HG02981 (cell line): ENCODE measurements around the gene MBD6.
"Not testable (repeated sequence)": the region's sequence is repeated elsewhere in the genome, so short reads cannot be mapped to it uniquely, and the experiment has no call there.

ENCODE experiments used
- ATAC-seq: cut with Tn5 transposase; IDR thresholded peaks from one replicate; pipeline ENCODE4 v1.9.1; 2021; ENCODE audit warnings: mild to moderate bottlenecking, moderate library complexity; ENCODE audit not compliant: unreplicated experiment

MBD6 gene

GRCh38 chr12:57568838-57569237, 46.2 kb downstream of the MBD6 start:
- ATAC-seq = no peak

- ATAC-seq = no peak
Observed at GRCh38 chr12:57569858-57570257, 47.2 kb downstream of the MBD6 start.

- not testable (repeated sequence) for ATAC-seq
Observed at GRCh38 chr12:57570438-57570837, 47.8 kb downstream of the MBD6 start.

- no peak for ATAC-seq
Observed at GRCh38 chr12:57571926-57572762, 49.5 kb downstream of the MBD6 start.

- no peak for ATAC-seq
Observed at GRCh38 chr12:57574795-57575194, 52.2 kb downstream of the MBD6 start.

GRCh38 chr12:57575771-57576612, 53.4 kb downstream of the MBD6 start:
- ATAC-seq = no peak

GRCh38 chr12:57576613-57577160, 54.1 kb downstream of the MBD6 start:
- no peak for ATAC-seq

GRCh38 chr12:57577981-57578758, 55.5 kb downstream of the MBD6 start:
- no peak for ATAC-seq

GRCh38 chr12:57579011-57579410, 56.4 kb downstream of the MBD6 start:
- ATAC-seq = no peak
